ENCODE data around the gene RAD51B.

The RAD51B gene

GRCh38 chr14:68592948-68593556 lies 773.5 kb downstream of the RAD51B start:
- DNase-seq = no peak
- Histone ChIP-seq H3K27me3 (no peaks in the 10 kb centered on the region), H3K4me1 (no peaks in the 10 kb centered on the region), H3K4me3 (ENCODE audit: low read depth, low read length) (no peak overlapping the region), H3K36me3 (no peaks in the 10 kb centered on the region), H3K9me3 (no peaks in the 10 kb centered on the region)
- TF ChIP-seq, protein P1, sequence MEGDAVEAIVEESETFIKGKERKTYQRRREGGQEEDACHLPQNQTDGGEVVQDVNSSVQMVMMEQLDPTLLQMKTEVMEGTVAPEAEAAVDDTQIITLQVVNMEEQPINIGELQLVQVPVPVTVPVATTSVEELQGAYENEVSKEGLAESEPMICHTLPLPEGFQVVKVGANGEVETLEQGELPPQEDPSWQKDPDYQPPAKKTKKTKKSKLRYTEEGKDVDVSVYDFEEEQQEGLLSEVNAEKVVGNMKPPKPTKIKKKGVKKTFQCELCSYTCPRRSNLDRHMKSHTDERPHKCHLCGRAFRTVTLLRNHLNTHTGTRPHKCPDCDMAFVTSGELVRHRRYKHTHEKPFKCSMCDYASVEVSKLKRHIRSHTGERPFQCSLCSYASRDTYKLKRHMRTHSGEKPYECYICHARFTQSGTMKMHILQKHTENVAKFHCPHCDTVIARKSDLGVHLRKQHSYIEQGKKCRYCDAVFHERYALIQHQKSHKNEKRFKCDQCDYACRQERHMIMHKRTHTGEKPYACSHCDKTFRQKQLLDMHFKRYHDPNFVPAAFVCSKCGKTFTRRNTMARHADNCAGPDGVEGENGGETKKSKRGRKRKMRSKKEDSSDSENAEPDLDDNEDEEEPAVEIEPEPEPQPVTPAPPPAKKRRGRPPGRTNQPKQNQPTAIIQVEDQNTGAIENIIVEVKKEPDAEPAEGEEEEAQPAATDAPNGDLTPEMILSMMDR (IDR thresholded peaks at IDR 0.05; ENCODE audit: low read depth, low read length) = no peak

DNA sequence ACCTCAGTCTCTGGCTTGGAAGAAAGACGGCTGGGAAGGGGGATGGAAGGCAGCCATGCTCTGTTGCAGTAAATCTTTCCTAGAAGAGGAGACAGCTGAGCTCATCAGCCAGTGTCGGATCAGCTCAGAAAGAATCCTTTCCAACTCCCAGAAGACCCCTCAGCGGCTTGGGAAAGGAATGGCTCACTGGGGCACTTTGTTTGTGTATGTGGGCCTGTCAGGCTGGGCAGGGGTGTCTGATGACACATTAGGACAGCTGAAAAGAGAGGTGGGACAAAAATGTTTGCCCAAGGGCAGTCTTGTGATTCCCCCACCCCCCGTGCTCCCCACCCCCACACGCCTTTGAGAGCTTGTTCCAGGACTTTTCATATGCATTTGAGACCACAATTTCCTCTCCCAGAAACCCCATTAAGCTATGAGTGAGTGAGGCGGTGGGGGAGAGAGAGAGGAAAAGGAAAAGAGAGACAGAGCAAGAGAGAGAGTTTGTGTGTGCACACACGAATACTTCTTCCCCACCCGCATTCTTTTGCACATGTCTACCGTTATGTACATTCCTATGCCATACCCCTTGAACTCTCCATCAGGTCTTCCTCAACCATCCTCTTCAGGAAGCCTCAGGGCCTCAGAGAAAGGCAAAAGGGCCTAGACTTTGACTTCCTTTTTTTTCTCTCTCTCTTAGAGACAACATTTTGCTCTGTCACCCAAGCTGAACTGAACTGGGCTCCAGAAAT lies 774.4 kb downstream of the RAD51B start:
- H3K36me3 ChIP-seq = no peaks in the 10 kb centered on the region
- no peaks in the 10 kb centered on the region for H3K4me1 ChIP-seq
- TF ChIP-seq, protein P1 (IDR thresholded peaks at IDR 0.05; ENCODE audit: low read depth, low read length) = no peak
- no peaks in the 10 kb centered on the region for H3K27me3 ChIP-seq
- no peak for DNase-seq
- H3K9me3 ChIP-seq = no peaks in the 10 kb centered on the region
- H3K4me3 ChIP-seq (ENCODE audit: low read depth, low read length) = no peak overlapping the region

DNA sequence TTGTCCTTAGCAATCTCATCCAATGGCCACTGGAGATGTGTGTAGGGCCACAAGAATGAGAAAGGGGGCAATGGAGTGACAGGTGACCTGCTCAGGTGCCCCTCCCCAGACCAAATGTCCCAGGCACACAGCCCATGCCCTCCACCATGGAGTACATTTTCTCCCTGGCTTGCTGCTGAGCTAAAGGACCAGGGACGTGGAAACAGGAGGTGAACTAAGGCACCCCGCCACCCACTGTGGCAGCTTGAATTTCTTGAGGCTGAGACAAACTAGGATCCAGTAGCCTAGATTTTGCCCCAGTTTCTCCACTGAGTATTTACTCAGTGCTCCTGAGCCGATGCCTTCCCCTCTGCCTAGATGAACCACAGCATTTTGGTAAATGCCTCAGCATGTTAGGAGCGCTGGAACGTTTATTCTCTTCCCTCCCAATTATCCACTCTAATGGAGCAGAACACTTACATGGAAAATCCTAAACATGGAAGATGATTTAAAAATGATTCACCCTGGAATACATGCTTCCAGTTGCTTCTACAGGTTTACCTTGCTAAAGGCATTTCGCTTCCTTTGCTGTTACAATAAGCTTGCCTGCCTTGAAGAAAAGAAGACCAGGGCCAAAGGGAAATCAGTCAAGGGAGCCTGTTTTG lies 775.3 kb downstream of the RAD51B start:
- H3K4me1 ChIP-seq = no peaks in the 10 kb centered on the region
- H3K4me3 ChIP-seq (ENCODE audit: low read depth, low read length) = no peak overlapping the region
- TF ChIP-seq, protein P1 (IDR thresholded peaks at IDR 0.05; ENCODE audit: low read depth, low read length) = no peak

DNA sequence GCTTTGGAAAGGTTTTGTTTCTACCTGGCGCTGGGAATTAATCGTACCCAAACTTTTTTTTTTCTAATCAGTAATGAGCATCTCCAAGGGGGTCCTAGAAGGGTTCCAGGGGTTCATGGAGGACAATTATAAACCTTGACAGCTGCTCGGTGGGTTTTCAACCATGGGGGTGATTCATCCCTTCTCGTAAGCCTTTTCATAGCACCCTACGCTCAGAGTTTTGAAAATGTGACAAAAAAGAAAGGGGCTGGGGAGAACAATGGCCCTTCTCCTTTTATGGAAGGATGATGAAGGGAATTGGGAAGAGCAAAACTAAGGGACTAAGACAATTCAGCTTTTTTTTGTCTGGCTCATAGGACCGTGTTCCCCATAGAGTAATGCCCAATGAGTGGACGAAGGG lies 776.6 kb downstream of the RAD51B start:
- Histone ChIP-seq H3K4me1 (no peaks in the 10 kb centered on the region), H3K9me3 (no peaks in the 10 kb centered on the region), H3K36me3 (no peaks in the 10 kb centered on the region), H3K27me3 (no peaks in the 10 kb centered on the region), H3K4me3 (ENCODE audit: low read depth, low read length) (no peak overlapping the region)
- TF ChIP-seq, protein P1 (IDR thresholded peaks at IDR 0.05; ENCODE audit: low read depth, low read length) = no peak
- DNase-seq = no peak

More for the DNA sequence above, 775.3 kb downstream of the RAD51B start:
- DNase-seq = no peak
- H3K36me3 ChIP-seq = no peaks in the 10 kb centered on the region
- no peaks in the 10 kb centered on the region for H3K9me3 ChIP-seq
- no peaks in the 10 kb centered on the region for H3K27me3 ChIP-seq

DNA sequence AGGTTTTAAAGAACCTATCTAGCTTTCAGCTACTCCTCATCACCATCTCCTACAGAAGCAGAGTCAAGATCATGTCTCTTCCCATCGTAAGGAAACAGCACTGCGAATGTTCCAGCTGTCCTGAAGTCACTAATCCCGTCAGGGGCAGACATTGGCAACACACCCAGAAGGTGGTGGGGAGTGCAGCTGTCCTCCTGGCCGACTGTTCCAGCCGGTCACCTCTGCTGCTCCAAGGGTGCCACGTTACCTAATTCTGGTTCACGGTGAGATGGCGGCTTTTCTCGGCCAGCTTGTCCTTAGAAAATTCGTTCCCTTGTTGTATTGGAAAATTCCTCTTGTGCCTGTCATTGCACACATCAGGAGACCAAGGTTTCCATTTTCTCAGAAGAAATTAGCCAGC lies 777.1 kb downstream of the RAD51B start:
- H3K9me3 ChIP-seq = no peaks in the 10 kb centered on the region
- no peak for DNase-seq
- H3K4me3 ChIP-seq (ENCODE audit: low read depth, low read length) = no peak overlapping the region
- TF ChIP-seq, protein P1 (IDR thresholded peaks at IDR 0.05; ENCODE audit: low read depth, low read length) = no peak
- H3K27me3 ChIP-seq = no peaks in the 10 kb centered on the region
- H3K4me1 ChIP-seq = no peaks in the 10 kb centered on the region
- no peaks in the 10 kb centered on the region for H3K36me3 ChIP-seq

DNA sequence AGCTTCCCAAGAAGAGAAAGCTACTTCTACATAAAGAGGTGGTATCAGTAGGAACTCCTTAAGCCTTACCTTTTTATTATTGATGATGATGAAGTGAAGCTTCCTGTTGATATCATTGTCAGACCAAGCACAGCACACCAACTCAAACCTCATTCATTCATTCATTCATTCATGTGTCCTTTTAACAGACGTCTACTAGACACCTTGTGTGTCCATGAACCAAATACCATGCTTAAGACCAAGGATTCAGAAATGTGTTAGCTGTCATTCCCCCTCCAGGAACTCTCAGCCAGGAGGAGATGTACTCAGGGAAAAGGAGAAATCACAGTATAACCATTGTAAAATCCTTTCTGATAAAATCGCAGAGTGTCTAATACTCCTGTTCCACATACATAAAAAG lies 778.5 kb downstream of the RAD51B start:
- H3K4me1 ChIP-seq = no peaks in the 10 kb centered on the region
- TF ChIP-seq, protein P1 (IDR thresholded peaks at IDR 0.05; ENCODE audit: low read depth, low read length) = no peak
- H3K27me3 ChIP-seq = no peaks in the 10 kb centered on the region
- no peaks in the 10 kb centered on the region for H3K36me3 ChIP-seq
- no peak for DNase-seq
- no peaks in the 10 kb centered on the region for H3K9me3 ChIP-seq
- H3K4me3 ChIP-seq (ENCODE audit: low read depth, low read length) = no peak overlapping the region

Measured in BE2C (cell line).